Left renal cortex interstitium (tissue), 4 donors: Measurements from ENCODE around the gene ARHGAP15. TPM values are rescaled to one million over a fixed set of nuclear protein-coding genes. Genes with fewer than 3 reads are reported as not detected.

Source experiments
- DNase-seq, 4 donors: peaks; one replicate each; pipeline ENCODE4 v3.0.0-alpha.2; 2013; ENCODE audit warnings: low read depth in 4 of 4, low spot score in 2 of 4, missing footprints in 1 of 4
- polyA plus RNA-seq, 4 donors: library from polyadenylated mRNA; unstranded; fragments of 120-200 nt; gene quantifications; one replicate each; pipeline ENCODE4 v1.2.1, GENCODE V29; 2013; ENCODE audit not compliant: insufficient read length in 4 of 4

ARHGAP15 gene
- polyA plus RNA-seq, 4 donors = 2.9 to 9.9 (median 3.4) TPM

DNA sequence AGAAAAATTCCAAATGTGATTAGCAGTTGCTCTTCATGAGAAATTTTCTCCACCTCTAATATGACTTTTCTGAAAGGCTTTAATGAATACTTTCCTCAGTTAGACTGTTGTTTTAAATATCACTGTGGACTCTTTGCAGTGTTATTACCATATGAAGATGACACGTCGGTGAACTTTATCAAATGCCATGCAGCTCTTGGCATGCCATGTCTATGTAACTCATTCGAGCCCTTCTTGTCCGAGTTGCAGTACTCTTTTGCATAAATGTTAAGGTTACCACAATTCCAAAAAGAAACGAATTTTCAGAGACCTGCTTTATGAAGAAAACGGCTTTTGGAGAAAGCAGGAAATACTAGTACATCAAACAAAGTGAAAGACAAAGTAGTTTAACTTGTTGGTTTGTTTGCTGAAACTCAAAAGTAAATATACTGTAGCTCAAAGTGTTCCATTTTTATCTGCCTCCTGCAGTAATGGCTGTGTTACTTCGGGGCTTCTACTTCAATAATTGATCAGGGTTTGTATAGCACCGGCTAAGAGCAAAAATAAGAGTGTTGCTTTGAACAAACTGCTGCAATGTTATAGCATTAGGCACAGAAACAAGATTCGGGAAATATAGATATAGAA, 204.1 kb downstream of the ARHGAP15 start:
- no peak for DNase-seq

GRCh38 chr2:143333847-143334246, 204.6 kb downstream of the ARHGAP15 start:
- DNase-seq = no peak

- no peak for DNase-seq
These were observed 205.6 kb downstream of the ARHGAP15 start for GRCh38 chr2:143334837-143335236.

DNA sequence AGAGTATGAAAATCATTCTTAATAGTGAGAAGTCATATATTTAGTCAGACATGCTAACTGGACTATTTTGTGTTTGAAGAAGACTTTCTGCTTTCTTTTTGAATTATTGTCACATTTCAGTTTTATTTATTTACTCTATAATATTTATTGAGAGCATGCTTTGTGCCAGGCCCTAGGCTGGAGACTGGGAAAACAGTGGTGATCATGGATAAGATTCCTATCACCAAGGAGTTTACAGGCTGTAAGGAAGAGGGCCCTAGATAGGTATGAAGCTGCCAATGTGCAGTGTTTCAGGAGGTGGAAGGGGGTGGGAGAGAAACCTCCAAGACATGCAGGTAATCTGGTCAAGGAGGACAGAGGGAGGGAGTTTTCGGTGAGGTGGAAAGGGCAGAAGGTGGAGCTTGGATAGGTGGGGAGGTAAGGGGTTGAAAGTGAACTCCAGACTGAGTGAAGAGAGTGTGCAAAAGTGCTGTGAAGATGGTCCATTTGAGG, 207.5 kb downstream of the ARHGAP15 start:
- no peak for DNase-seq

DNA sequence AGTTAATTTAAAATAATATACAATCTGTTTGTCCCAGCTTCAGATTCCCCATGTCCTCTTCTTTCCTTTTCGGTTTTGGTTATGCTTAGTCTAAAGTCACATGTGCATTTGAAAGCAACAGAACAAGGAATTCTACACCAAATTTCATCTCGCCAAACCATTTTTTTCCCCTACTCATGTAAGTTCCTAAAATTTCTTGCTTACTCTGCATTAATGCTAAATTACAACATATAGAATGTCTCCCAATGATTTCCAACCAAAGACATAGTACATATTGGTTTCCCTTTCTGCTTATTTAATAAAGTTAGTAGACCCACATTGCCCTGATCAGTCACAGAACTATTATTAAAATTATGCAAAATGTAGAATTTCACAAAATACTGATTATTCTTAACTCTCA, 212.3 kb downstream of the ARHGAP15 start:
- no peak for DNase-seq

- no peak for DNase-seq
These were observed 215.6 kb downstream of the ARHGAP15 start for GRCh38 chr2:143344780-143345179.

DNA sequence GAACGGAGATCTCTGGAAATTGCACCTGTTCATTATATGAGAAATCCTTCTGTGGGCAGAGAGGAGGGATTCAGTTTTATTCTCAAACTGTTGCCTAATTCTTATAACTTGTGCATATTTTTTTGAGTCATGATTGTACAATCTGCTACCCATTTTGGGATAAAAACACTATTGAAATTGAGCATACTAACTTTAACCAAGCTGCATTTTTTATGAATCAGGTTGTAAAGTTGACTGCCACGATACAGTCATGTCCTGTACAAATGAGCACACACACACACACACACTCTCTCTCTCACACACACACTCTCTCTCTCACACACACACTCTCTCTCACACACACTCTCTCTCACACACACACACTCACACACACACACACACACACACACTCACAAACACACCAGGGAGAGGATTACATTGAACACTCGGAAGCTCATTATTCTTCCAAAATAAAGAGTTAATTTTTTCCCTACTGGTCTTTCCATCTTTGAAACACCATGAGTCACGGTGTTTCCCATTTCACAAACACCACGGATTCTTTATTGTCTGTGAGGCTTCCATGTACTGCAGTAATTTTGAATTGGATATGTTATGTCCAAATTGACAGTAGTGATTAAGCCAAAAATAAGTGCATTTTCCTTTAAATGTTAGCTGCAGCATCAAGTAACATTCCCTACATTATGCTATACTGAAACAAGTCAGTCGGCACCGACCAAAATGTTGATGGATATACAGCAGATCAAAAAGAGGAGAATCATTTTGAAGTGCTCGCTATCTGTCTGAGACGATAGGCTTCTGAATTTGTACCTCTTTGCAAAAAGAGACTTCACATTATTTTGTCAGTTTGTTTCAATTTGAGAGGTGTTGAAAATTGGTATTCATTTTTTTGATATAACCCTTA, 216.9 kb downstream of the ARHGAP15 start:
- no peak for DNase-seq

DNA sequence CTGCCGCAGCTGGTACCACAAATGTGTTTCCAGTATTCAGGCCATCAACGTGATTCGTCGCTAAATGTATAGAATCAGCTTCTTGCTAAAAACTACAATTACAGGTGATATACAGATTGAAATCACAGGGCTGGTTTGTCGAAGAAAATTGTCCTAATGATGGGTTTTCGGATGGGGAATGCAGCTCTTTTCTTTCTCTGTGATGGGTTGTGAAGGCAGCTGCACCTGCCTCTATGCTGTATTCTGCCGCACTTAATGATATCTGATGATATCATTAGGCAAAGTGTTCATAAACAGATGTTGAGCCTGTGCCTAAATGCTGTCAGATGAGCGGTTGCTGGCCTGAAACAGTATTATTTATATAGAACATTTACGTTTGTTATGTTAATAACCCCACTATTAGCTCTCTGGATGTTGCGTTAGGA, 218.1 kb downstream of the ARHGAP15 start:
- no peak for DNase-seq

DNA sequence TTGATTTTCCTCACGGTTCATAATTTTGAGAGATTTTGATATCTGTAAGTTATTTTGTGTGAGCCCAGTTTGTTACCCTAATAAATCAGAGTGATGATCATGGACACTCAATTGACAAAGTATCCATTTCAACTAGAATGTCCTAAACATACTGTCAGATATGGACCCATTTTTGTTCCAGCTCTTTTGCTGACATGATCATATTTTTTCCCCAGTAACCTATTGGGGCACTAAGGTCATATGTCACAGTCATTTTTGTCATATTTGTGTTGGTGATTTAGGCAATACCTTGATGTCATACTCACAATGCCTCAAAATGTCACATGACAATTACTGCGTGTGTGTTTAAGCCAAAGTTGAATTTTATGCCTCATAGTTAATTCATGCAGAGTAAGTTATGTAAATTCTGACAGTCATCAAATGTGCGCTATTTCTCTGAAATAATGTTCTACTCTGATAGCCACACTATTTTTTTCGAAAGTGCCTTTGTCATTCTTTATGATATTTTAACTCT, 218.7 kb downstream of the ARHGAP15 start:
- no peak for DNase-seq

DNA sequence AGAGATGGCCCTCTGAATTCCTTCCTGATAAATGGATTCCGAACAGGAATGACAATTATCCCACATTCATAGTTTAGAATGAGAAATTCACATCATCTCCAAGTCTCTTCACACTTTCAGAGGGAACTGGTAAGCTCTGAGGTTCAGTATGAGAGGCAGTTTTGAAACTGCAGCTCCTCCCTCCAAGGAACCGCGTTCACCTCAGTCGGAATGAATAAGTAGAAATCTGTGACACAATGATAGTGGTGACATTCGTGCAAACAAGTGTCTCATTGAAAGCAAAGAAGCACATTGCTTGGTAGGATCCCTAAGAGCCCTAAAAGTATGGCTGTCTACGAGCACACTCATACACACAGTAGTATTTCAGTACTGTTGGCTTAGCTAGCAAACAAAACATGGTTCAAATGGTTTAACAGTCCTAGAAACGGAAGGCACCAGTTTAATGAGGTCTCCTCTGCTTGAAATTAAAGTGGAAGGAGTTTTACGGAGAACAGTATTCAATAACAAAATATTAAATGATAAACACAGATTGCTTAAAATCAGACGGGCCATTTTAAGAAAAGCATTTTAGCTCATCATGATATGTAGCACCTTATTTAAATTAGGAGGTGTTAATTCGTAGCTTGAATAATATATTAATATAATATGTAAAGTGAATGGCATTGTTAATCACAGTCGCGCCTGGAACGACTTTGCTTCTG, 225.0 kb downstream of the ARHGAP15 start:
- DNase-seq = no peak

DNA sequence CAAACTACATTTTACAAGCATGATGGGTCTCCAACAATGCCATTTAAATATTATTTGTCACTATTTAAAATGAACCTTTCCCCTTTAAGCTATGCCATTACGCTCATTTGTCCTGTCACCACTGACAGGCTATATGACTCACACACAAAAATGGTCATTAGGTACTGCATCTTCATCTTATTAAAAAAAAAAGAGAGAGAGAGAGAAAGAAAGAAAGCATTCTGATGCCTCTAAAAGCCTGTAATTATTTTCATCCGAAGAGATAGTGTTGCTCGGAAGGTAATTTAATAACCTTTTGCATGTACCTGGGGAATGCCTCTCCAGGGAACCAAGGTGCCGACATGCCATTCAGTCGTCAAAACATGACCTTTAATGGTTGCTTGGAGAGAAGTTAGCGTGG, 226.7 kb downstream of the ARHGAP15 start:
- no peak for DNase-seq

DNA sequence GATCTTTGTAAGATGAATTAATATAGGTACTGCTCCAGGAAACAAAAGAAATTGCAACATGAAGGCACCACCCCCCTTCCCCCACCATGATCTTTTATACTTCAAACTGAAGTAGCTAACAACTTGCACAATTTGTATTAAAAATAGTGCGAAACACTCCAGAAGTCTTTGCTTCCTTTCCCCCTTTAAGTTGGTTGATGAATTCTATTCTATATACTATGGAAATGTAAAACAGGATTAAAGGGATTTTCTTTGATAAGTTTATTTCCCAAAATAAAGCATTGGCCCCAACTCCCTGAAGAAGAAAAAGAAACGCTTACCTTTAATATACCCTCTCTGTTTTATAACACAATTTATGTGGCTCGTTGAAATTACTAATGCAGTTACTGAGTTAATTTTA, 227.1 kb downstream of the ARHGAP15 start:
- DNase-seq = no peak

DNA sequence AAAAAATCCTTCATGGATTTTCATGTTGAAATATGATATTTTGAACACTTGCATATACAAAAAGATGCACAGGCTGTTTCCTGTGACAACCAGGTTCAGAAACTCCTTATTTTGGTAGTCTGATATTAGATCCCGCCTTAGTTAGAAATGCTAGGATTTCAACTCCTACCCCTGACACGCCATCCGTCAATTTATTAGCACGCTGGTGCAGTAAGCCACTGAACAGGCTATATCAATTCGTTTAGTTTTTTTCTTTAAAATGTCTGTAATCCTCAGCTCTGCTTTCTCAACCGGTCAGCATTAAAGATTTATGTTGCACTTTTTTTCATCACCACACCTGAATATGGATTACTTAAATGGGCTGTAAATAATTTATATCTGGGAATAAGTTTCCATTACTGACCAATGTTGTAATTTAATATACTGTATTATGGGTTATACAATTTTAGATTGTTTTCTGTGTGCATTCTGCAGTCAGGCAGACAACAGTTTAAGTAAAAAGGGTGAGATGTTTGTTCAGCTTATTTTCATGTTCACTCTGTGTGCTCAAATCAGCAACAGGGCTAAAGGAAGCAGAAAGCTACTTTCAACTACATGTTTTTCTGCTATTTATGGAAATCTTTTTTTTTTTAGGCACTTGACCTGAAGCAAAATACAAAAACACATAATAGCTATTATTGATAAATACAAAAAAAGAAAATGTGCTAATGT, 227.7 kb downstream of the ARHGAP15 start:
- no peak for DNase-seq

- DNase-seq = no peak
These were observed 228.7 kb downstream of the ARHGAP15 start for GRCh38 chr2:143357966-143358365.

DNA sequence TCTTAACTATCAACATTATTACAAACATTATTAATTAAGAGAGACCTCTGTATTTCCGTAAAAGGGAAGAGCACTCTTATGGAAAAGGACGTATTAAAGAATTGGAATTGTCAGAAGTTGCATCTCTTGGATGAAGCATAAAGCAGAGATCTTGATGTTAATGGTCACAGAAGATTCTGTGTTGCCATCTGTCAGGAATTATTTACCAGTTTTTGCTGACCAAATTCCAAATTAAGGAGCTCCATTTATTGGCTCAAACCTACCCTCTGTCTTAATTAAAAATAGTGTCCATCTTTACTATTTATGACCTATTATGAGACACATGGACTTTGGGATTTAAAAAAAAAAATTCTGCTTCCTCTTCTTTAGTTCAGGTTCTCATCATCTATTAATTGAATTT, 232.1 kb downstream of the ARHGAP15 start:
- no peak for DNase-seq

DNA sequence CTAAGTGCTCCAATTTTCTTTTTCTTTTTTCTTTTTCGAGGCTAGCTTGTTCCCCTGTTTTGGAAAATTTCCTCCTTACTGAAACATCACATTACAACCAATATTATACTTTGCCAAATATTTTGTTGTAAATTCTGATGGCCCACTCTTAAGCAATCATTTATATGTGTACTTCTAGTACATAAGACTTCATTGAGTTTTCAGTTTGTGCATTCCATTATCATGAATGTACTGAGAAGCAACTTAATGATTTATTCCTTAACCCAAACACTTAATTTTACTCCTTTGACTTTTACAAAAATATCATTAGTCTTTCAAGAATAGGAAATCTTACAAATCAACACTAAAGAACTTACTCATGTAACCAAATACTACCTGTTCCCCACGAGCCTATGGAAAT, 242.4 kb downstream of the ARHGAP15 start:
- DNase-seq = no peak

- DNase-seq = no peak
These were observed 246.2 kb downstream of the ARHGAP15 start for GRCh38 chr2:143375384-143375880.

- DNase-seq = no peak
These were observed 249.8 kb downstream of the ARHGAP15 start for GRCh38 chr2:143378996-143379395.

- no peak for DNase-seq
These were observed 250.7 kb downstream of the ARHGAP15 start for GRCh38 chr2:143379955-143380354.

GRCh38 chr2:143382573-143382972, 253.4 kb downstream of the ARHGAP15 start:
- DNase-seq = no peak
